Panc1 (cell line): ENCODE data around the gene LYSMD2. TPM values are rescaled to one million over a fixed set of nuclear protein-coding genes. Genes with fewer than 3 reads are reported as not detected.

Experiments
- ATAC-seq: fragments of 200-7000 bp; cut with Tn5 transposase; 2 replicates; pipeline ENCODE4 v1.9.1; 2020; ENCODE audit warnings: mild to moderate bottlenecking, moderate library complexity
- BruUV-seq: library from RNA; stranded (reverse); fragments of 400-500 nt; replicated peaks from 2 replicates; lab custom pipeline; 2021; lab: Mats Ljungman, UMichigan
- CTCF ChIA-PET: fragments of 300-600 bp; sonication (Branson Sonifier 250); formaldehyde crosslinking; loops from one replicate; lab custom pipeline; 2022; ENCODE audit warnings: antibody characterized with exemption; lab: Charles Lee
- POLR2A ChIA-PET: fragments of 300-600 bp; sonication (Branson Sonifier 250); formaldehyde crosslinking; loops from one replicate; lab custom pipeline; 2022; ENCODE audit warnings: antibody characterized with exemption; lab: Charles Lee
- DNase-seq: peaks from one replicate; pipeline ENCODE4 v3.0.0-alpha.2; 2010; ENCODE audit warnings: low read depth, low spot score
- H3K27ac ChIP-seq: 2 replicates; pipeline ENCODE4 v1.5.1; 2011; ENCODE audit warnings: mild to moderate bottlenecking, low read length, inconsistent platforms
- H3K27me3 ChIP-seq: fragments of 200-500 bp; sonication (Bioruptor generic); 2 replicates; pipeline ENCODE4 v1.6.0; 2014; ENCODE audit warnings: low read length, inconsistent platforms; ENCODE audit not compliant: control insufficient read depth, insufficient read depth
- H3K36me3 ChIP-seq: fragments of 200-500 bp; sonication (Bioruptor generic); 2 replicates; pipeline ENCODE4 v1.5.1; 2014; ENCODE audit warnings: inconsistent platforms, mild to moderate bottlenecking, low read length, moderate library complexity; ENCODE audit not compliant: control insufficient read depth, insufficient read depth
- H3K4me1 ChIP-seq: 2 replicates; pipeline ENCODE4 v1.5.1; 2011; ENCODE audit warnings: inconsistent platforms, mild to moderate bottlenecking, low read length, moderate library complexity; ENCODE audit not compliant: control insufficient read depth, insufficient read depth
- H3K4me3 ChIP-seq, 2 experiments: 2 replicates each; pipeline ENCODE4 v1.5.1; 2011 to 2012; ENCODE audit warnings: low read depth in 2 of 2, low read length in 2 of 2, mild to moderate bottlenecking in 2 of 2, inconsistent platforms in 1 of 2, moderate library complexity in 1 of 2
- H3K9me3 ChIP-seq: fragments of 200-500 bp; sonication (Bioruptor generic); 2 replicates; pipeline ENCODE4 v1.5.1; 2014; ENCODE audit warnings: low read depth, mild to moderate bottlenecking, inconsistent platforms, low read length, moderate library complexity; ENCODE audit not compliant: control insufficient read depth, insufficient read depth
- POLR2AphosphoS5 ChIP-seq: IDR thresholded peaks from 2 replicates; pipeline ENCODE4 v1.6.1; 2012; ENCODE audit warnings: mild to moderate bottlenecking, low read depth, low read length, moderate library complexity
- SIN3A ChIP-seq: IDR thresholded peaks from 2 replicates; pipeline ENCODE4 v1.6.1; 2012; ENCODE audit warnings: low read depth, mild to moderate bottlenecking, low read length, moderate library complexity, borderline replicate concordance; ENCODE audit not compliant: insufficient read depth
- TCF7L2 ChIP-seq: IDR thresholded peaks from 2 replicates; pipeline ENCODE4 v1.6.1; 2011; ENCODE audit warnings: mild to moderate bottlenecking, low read depth, low read length, inconsistent platforms
- in situ Hi-C: cut with HindIII; loops from 2 replicates; pipeline ENCODE4 v1.10.0; 2016; ENCODE audit warnings: low sequenced_read_pairs, low pct_unique_long_range_greater_than_20kb
- intact Hi-C: fragments of 100-400 bp; cut with micrococcal nuclease; formaldehyde crosslinking; loops from one replicate; pipeline ENCODE4 v1.10.0; 2022; ENCODE audit not compliant: unreplicated experiment
- total RNA-seq: library from RNA; stranded (reverse); gene quantifications from one replicate; pipeline ENCODE4 v1.2.1, GENCODE V29; 2021; ENCODE audit not compliant: unreplicated experiment
- TF ChIP-seq, protein P1 (sequence below), 2 experiments: IDR thresholded peaks; 2 replicates each; pipeline ENCODE4 v1.6.1; 2011 to 2012; ENCODE audit warnings: low read depth in 2 of 2, control low read depth in 1 of 2, low read length in 1 of 2, mild to moderate bottlenecking in 1 of 2, moderate library complexity in 1 of 2; ENCODE audit not compliant: insufficient read depth in 1 of 2
- TF ChIP-seq, protein P2 (sequence below): fragments of 450-650 bp; IDR thresholded peaks from 2 replicates; pipeline ENCODE4 v1.5.1; 2017; ENCODE audit warnings: mild to moderate bottlenecking

LYSMD2 gene
- total RNA-seq, 1 experiment from 2014 or later: 17.2 TPM

DNA sequence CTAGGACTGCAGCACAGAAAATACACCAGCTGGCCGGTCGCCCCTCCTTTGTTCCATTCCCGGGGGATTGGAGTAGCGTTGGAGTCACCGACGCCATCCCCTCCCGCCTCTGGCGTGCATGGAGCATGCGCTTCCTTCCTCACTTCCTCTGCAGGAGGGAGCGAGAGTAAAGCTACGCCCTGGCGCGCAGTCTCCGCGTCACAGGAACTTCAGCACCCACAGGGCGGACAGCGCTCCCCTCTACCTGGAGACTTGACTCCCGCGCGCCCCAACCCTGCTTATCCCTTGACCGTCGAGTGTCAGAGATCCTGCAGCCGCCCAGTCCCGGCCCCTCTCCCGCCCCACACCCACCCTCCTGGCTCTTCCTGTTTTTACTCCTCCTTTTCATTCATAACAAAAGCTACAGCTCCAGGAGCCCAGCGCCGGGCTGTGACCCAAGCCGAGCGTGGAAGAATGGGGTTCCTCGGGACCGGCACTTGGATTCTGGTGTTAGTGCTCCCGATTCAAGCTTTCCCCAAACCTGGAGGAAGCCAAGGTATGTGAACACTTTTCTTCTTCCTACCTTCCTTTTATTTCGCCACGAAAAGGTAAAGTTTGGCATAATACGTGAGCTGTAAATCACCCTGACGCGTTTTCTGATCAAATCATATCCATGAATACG lies 56.0 kb downstream of the LYSMD2 start, which contains the start of gene SCG3:
TSS of gene SCG3 (plus strand) at position 201 of the 661 bp plus-strand sequence. CDS start at position 454, 253 bp downstream.
- no peak for TF ChIP-seq POLR2AphosphoS5
- TF ChIP-seq, protein P1, sequence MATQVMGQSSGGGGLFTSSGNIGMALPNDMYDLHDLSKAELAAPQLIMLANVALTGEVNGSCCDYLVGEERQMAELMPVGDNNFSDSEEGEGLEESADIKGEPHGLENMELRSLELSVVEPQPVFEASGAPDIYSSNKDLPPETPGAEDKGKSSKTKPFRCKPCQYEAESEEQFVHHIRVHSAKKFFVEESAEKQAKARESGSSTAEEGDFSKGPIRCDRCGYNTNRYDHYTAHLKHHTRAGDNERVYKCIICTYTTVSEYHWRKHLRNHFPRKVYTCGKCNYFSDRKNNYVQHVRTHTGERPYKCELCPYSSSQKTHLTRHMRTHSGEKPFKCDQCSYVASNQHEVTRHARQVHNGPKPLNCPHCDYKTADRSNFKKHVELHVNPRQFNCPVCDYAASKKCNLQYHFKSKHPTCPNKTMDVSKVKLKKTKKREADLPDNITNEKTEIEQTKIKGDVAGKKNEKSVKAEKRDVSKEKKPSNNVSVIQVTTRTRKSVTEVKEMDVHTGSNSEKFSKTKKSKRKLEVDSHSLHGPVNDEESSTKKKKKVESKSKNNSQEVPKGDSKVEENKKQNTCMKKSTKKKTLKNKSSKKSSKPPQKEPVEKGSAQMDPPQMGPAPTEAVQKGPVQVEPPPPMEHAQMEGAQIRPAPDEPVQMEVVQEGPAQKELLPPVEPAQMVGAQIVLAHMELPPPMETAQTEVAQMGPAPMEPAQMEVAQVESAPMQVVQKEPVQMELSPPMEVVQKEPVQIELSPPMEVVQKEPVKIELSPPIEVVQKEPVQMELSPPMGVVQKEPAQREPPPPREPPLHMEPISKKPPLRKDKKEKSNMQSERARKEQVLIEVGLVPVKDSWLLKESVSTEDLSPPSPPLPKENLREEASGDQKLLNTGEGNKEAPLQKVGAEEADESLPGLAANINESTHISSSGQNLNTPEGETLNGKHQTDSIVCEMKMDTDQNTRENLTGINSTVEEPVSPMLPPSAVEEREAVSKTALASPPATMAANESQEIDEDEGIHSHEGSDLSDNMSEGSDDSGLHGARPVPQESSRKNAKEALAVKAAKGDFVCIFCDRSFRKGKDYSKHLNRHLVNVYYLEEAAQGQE (IDR thresholded peaks at IDR 0.05; ENCODE audit: insufficient read depth in 1 of 2, low read depth in 2 of 2, low read length in 1 of 2): peak; percentile 97 to 99
- TF ChIP-seq, protein P2, sequence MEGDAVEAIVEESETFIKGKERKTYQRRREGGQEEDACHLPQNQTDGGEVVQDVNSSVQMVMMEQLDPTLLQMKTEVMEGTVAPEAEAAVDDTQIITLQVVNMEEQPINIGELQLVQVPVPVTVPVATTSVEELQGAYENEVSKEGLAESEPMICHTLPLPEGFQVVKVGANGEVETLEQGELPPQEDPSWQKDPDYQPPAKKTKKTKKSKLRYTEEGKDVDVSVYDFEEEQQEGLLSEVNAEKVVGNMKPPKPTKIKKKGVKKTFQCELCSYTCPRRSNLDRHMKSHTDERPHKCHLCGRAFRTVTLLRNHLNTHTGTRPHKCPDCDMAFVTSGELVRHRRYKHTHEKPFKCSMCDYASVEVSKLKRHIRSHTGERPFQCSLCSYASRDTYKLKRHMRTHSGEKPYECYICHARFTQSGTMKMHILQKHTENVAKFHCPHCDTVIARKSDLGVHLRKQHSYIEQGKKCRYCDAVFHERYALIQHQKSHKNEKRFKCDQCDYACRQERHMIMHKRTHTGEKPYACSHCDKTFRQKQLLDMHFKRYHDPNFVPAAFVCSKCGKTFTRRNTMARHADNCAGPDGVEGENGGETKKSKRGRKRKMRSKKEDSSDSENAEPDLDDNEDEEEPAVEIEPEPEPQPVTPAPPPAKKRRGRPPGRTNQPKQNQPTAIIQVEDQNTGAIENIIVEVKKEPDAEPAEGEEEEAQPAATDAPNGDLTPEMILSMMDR: no peak
- TF ChIP-seq TCF7L2: no peak
- TF ChIP-seq SIN3A: 0 out of 2 replicates have a peak, but pooled peaks have one; percentile 42
- H3K36me3 ChIP-seq: no peaks in the 10 kb centered on the region; the same call in 1 of the 2 replicates
- H3K9me3 ChIP-seq: no peaks in the 10 kb centered on the region
- H3K27me3 ChIP-seq: peaks cover 55% of the 10 kb centered on the region
- H3K27ac ChIP-seq: no peak within 1 kb of the TSS
- ATAC-seq (peak; percentile 92), DNase-seq (no peak)
- in situ Hi-C loops (no loop called here), intact Hi-C loops (no loop called here)
- POLR2A ChIA-PET: interaction anchor here (0.6 kb wide), 1 partner anchor 885 kb away, joined by 4 read pairs; no protein-coding TSS in a partner anchor
- H3K4me3 ChIP-seq: peak within 1 kb of the TSS; percentile 16 to 30
- H3K4me1 ChIP-seq: no peaks in the 10 kb centered on the region
- BruUV-seq: no TSS peak
- CTCF ChIA-PET: no interaction called here

DNA sequence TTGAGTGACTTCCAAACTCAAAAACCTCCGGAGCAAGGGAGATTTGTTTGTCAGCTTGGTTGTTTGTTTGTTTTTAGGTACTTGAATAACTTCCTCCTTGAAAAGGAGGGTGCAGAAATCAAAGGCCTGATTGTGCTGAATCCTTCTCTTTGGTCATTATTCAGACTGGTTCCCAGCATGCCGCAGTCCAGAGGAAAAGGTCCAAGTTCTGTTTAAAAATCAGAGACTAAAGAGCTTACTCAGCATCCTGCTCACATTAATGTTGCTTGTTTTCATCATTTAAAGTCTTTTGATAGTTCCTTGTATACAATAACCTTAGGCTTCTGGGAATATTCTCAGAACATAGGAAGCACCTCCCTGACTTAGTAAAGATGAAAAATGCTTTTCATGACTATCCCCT lies 57.1 kb downstream of the LYSMD2 start:
- H3K27ac ChIP-seq: no peak overlapping the region
- ChIA-PET CTCF (interaction anchor here (0.7 kb wide), 1 partner anchor 55 kb away, joined by 4 read pairs; no protein-coding TSS in a partner anchor), POLR2A (no interaction called here)
- no peak overlapping the region for H3K4me3 ChIP-seq
- BruUV-seq: no TSS peak
- intact Hi-C loops: no loop called here
- DNase-seq: no peak
- H3K27me3 ChIP-seq: peaks cover 48% of the 10 kb centered on the region
- no peaks in the 10 kb centered on the region for H3K9me3 ChIP-seq
- ATAC-seq: no peak
- H3K4me1 ChIP-seq: no peaks in the 10 kb centered on the region
- in situ Hi-C loops: no loop called here
- TF ChIP-seq TCF7L2 (no peak), SIN3A (no peak)
- H3K36me3 ChIP-seq: no peaks in the 10 kb centered on the region; the same call in 1 of the 2 replicates

DNA sequence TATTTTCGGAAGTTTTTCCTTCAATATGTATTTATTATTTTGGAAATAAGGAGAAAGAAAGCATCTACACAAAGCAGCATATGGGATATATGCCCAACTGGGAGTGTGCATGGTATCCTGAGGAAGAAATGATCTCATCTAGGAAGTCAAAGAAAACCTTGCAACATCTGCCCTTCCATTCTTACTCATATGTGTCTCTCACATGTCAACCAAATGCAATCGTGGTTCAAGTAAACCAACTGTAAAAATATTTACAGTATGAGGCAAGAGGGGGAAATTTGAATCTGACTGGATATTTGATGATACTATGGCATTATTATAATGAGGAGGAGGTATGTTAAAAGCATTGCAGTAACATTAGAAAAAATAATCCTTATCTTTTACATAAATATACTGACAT lies 59.4 kb downstream of the LYSMD2 start:
- BruUV-seq: no TSS peak
- Histone ChIP-seq H3K36me3 (no peaks in the 10 kb centered on the region; the same call in 1 of the 2 replicates), H3K27me3 (peaks cover 40% of the 10 kb centered on the region), H3K9me3 (no peaks in the 10 kb centered on the region), H3K4me1 (no peaks in the 10 kb centered on the region), H3K4me3 (no peak overlapping the region), H3K27ac (no peak overlapping the region)
- ATAC-seq: no peak
- no peak for DNase-seq
- POLR2A ChIA-PET: no interaction called here
- in situ Hi-C loops: no loop called here
- CTCF ChIA-PET: no interaction called here
- no peak for TF ChIP-seq TCF7L2
- no peak for TF ChIP-seq SIN3A
- TF ChIP-seq, protein P2: no peak
- intact Hi-C loops: no loop called here
